Activated CD4-positive, alpha-beta T cell treated with anti-CD3 and anti-CD28 coated beads, Interleukin-2, Interleukin-6, amounts not matched to agents 100 ng/mL and 50 ng/mL, durations not matched to agents 16 hours and 8 hours (primary cell): ENCODE measurements around the gene MCTP2.
A peak's percentile ranks its signal among the peaks of the same experiment; 100 is the strongest.

ENCODE experiments used
- DNase-seq: peaks from one replicate; pipeline ENCODE4 v3.0.0-alpha.2; 2020

Gene MCTP2, protein sequence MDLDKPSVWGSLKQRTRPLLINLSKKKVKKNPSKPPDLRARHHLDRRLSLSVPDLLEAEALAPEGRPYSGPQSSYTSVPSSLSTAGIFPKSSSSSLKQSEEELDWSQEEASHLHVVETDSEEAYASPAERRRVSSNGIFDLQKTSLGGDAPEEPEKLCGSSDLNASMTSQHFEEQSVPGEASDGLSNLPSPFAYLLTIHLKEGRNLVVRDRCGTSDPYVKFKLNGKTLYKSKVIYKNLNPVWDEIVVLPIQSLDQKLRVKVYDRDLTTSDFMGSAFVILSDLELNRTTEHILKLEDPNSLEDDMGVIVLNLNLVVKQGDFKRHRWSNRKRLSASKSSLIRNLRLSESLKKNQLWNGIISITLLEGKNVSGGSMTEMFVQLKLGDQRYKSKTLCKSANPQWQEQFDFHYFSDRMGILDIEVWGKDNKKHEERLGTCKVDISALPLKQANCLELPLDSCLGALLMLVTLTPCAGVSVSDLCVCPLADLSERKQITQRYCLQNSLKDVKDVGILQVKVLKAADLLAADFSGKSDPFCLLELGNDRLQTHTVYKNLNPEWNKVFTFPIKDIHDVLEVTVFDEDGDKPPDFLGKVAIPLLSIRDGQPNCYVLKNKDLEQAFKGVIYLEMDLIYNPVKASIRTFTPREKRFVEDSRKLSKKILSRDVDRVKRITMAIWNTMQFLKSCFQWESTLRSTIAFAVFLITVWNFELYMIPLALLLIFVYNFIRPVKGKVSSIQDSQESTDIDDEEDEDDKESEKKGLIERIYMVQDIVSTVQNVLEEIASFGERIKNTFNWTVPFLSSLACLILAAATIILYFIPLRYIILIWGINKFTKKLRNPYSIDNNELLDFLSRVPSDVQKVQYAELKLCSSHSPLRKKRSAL

DNA sequence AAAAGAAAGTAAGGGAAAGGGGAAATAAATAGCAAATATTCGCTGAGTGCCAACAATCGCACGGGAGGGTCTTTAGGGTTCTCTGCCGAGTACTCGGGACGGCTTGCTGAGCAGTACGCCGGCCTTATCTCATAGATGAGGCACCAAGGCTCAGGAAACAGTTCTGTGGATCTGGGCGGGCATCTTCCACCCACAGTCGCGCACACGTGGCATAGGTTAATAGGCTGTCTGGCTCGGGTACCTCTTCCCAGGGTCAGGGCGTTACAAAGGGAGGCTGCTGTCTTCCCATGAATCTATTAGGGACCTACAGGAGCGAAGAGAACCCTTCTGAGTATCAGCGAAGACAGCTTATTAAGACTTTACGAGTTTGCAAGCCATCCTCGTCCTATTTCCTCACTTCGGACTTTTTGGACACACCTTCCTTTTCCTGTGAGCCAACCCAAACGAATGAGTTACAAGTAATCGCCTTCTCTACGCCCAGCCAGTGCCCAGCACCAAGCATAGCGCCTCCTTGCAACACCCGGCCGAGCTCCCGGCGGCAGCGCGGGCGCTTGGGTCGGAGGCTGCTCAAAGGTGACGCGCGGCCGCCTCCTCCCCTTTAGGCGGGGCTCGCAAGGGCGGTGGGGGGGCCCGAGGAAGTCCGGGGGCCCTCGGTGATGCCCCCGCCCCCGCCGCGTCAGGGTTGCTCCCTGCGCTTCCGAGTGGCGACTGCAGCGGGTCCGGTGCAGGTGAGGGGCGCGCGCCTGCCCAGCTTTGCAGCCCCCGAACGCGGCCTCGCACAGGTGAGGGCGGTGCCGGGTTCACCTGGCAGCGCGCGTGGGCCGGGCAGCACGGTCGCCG lies at the start of gene MCTP2:
TSS of gene MCTP2 (plus strand) at position 679 of the 840 bp plus-strand sequence. CDS start 66,705 bp downstream, outside the sequence.
- peak; percentile 92 for DNase-seq

DNA sequence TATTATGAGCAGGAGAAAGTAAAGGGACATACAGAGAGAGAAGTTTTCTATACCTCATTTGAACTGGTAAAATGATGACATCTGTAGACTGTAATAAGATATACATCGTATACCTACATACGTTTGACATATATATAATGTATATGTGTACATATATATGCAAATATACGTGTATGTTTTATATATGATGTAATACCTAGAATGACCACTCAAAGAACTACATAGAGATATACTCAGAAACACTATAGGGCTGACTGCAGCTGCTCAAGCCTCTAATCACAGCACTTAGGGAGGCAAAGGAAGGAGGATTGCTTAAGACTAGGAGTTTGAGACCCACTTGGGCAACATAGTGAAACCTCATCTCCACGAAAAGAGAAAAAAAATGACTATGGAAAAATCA lies 48.5 kb upstream of the MCTP2 start:
- no peak for DNase-seq

DNA sequence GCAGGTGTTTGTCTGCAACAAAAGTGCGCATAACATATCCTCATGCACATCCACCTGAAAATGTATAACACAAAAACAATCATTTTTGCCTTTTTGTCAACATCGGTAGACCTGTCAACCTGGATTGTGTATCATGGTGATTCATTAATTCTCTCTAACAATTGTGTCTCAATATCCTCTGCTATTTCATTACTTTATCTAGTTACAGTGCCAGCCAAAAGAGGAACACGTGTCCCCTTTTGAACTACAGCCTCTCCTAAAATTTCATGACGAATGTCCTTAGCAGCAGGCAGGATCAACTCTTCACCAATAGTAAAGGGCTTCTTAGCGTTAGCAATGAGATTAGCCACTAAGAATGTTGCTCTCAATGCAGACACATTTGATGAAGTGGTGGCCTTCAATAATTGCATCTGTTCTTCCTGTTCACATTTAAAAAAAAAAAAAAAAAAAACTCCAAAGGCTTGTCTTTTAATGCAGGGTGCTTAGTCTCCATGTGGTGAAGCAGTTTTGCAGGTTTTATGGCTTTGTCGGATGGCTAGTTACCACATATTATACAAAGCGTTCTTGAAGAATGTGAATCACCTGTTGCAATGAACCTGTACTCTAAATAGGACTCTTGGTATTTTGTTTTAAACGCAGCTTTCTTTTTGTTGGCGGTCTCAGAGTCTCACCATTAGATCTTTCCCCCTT lies 45.7 kb upstream of the MCTP2 start:
- DNase-seq = no peak

- no peak for DNase-seq
These were observed 44.5 kb upstream of the MCTP2 start for GRCh38 chr15:94186770-94187331.

DNA sequence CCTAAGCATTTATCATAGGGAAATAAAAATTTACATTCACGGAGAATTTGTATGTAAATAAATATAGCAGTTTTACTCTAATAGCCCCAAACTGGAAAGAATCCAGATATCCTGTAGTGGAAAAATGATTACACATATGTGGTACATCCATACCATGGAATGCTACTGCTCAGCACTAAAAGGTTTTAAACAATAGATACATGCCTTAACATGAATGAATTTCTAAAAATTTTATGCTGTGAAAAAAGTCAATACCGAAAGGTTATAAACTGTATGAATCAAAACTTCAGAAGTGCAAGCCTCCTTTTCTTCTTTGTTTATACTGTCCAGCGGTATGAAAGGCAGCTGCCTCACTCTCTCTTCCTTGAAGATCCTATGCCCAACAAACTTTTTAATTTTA lies 37.5 kb upstream of the MCTP2 start:
- DNase-seq = no peak

GRCh38 chr15:94196531-94196930 lies 34.8 kb upstream of the MCTP2 start:
- DNase-seq = no peak

- DNase-seq = no peak
These were observed 32.7 kb upstream of the MCTP2 start for GRCh38 chr15:94198633-94199032.

DNA sequence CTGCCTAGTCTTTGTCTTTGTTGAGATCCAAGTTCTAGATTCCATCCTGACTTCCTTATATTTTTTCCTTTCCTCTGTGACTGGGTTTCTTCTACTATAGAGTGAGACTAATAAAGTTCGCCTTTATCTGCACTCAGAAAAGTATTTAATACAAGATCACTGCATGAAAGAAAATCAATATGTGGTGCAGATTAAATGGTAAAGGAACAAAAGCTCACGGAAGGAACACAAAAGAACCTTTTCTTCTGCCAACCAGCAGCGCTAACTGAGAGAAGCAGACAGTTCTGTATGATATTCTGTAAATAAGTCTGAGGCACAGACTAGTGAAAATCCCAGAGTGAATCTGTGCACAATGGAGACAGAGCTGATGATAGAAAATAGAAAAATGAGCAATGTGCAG lies 31.6 kb upstream of the MCTP2 start:
- no peak for DNase-seq

GRCh38 chr15:94203306-94203705 lies 28.1 kb upstream of the MCTP2 start:
- DNase-seq = no peak

GRCh38 chr15:94205366-94205765 lies 26.0 kb upstream of the MCTP2 start:
- DNase-seq = peak; percentile 20

GRCh38 chr15:94206463-94207167 lies 24.7 kb upstream of the MCTP2 start:
- peak; percentile 87 for DNase-seq

GRCh38 chr15:94212291-94212690 lies 19.1 kb upstream of the MCTP2 start:
- DNase-seq = no peak

DNA sequence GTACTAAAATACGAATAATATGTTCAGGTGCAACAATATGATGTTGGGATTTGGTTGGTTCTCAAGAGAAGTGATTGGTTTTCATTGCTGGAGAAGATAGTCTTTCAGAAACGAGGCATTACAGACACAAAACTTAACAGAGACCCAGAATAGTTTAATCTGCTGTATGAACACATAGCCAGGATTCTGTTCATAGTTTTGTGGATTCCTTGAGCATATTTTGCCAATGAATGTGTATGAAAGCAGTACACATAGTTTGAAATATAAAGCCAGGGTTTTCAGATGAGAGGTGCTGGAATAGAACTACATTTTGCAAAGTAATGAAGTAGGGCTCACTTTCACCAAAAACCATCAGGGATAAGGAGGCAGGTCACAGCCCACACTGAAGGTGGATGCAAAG lies 5.7 kb upstream of the MCTP2 start:
- no peak for DNase-seq

GRCh38 chr15:94228611-94229010 lies 2.8 kb upstream of the MCTP2 start:
- no peak for DNase-seq

- peak; percentile 79 for DNase-seq
These were observed 1.6 kb upstream of the MCTP2 start for GRCh38 chr15:94229591-94230369.

GRCh38 chr15:94230431-94230882 lies 904 bp upstream of the MCTP2 start:
- DNase-seq = no peak

- peak; percentile 26 for DNase-seq
These were observed 535 bp downstream of the MCTP2 start for GRCh38 chr15:94231723-94232468.

GRCh38 chr15:94233441-94233840 lies 2.1 kb downstream of the MCTP2 start:
- no peak for DNase-seq

GRCh38 chr15:94234300-94234699 lies 2.9 kb downstream of the MCTP2 start:
- DNase-seq = peak; percentile 63

GRCh38 chr15:94235041-94235440 lies 3.7 kb downstream of the MCTP2 start:
- no peak for DNase-seq
